ENCODE measurements around the gene OR2V2.

DNA sequence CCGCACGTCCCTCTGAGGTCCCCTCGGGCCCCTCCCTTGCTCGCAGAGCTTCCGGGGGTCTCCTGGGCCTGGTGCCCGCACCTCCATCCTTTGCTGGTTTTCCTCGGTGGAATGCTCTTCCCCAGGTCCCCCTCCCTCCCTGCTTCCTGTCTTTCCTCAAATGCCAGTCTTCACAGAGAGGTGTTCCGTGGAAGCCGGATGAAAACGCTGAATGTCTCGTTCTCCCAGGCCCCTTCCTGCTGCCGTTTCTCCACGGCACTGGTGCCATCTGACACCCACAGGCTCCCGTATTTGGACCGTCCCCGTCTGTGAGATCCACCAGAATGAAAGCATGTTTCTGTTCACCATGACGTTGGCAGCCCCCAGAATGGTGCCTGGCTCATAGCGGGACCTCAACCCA lies 20.5 kb upstream of the OR2V2 start:
- TF ChIP-seq, protein P1, sequence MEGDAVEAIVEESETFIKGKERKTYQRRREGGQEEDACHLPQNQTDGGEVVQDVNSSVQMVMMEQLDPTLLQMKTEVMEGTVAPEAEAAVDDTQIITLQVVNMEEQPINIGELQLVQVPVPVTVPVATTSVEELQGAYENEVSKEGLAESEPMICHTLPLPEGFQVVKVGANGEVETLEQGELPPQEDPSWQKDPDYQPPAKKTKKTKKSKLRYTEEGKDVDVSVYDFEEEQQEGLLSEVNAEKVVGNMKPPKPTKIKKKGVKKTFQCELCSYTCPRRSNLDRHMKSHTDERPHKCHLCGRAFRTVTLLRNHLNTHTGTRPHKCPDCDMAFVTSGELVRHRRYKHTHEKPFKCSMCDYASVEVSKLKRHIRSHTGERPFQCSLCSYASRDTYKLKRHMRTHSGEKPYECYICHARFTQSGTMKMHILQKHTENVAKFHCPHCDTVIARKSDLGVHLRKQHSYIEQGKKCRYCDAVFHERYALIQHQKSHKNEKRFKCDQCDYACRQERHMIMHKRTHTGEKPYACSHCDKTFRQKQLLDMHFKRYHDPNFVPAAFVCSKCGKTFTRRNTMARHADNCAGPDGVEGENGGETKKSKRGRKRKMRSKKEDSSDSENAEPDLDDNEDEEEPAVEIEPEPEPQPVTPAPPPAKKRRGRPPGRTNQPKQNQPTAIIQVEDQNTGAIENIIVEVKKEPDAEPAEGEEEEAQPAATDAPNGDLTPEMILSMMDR (IDR thresholded peaks at IDR 0.05) = no peak
- TF ChIP-seq POLR2AphosphoS5 (IDR thresholded peaks at IDR 0.05) = no peak
